Suprapubic skin (tissue), 4 donors: ENCODE measurements around the gene SLC22A4.

Source experiments
- CTCF ChIP-seq, 2 donors: fragments of 200-600 bp in 1 of 2; fragments of 450-650 bp in 1 of 2; sonication (generic) in 1 of 2; IDR thresholded peaks; one replicate each; pipeline ENCODE4 v1.5.1; 2016 to 2019; ENCODE audit warnings: antibody characterized with exemption in 2 of 2, mild to moderate bottlenecking in 1 of 2, moderate library complexity in 1 of 2
- POLR2A ChIP-seq, 2 donors: fragments of 450-650 bp; IDR thresholded peaks; one replicate each; pipeline ENCODE4 v1.6.1; 2017; ENCODE audit warnings: antibody characterized with exemption in 2 of 2, mild to moderate bottlenecking in 2 of 2, moderate library complexity in 2 of 2
- POLR2AphosphoS5 ChIP-seq, 3 donors: sonication (generic); formaldehyde crosslinking; IDR thresholded peaks; one replicate each; pipeline ENCODE4 v1.6.1; 2017; ENCODE audit warnings: antibody characterized with exemption in 3 of 3

- TF ChIP-seq CTCF (IDR thresholded peaks at IDR 0.05) = no peak
- TF ChIP-seq POLR2A (IDR thresholded peaks at IDR 0.05) = no peak
- no peak for TF ChIP-seq POLR2AphosphoS5 (IDR thresholded peaks at IDR 0.05)
Observed at GRCh38 chr5:132300577-132301343, 6.6 kb downstream of the SLC22A4 start.
